CD14-positive monocyte (primary cell): Measurements from ENCODE around the gene KPNA5. TPM values are rescaled to one million over a fixed set of nuclear protein-coding genes. Genes with fewer than 3 reads are reported as not detected.

Experiments
- DNase-seq, 3 donors: peaks; one replicate each; pipeline ENCODE4 v3.0.0-alpha.2; 2011 to 2022
- H2AFZ ChIP-seq: 2 replicates; pipeline ENCODE4 v1.6.0; 2012; ENCODE audit warnings: mild to moderate bottlenecking, low read depth, low read length, inconsistent platforms; ENCODE audit not compliant: insufficient read depth, poor library complexity, severe bottlenecking
- H3K27ac ChIP-seq, 2 donors: 1 replicate in 1 of 2; 2 replicates in 1 of 2; pipeline ENCODE4 v1.5.1; 2012 to 2013; ENCODE audit warnings: low read length in 2 of 2, control low read depth in 1 of 2, inconsistent platforms in 1 of 2, low read depth in 1 of 2, mild to moderate bottlenecking in 1 of 2
- H3K27me3 ChIP-seq, 2 donors: one replicate each; pipeline versions ENCODE4 v1.6.0 to v1.6.1; 2011 to 2013; ENCODE audit warnings: low read length in 2 of 2; ENCODE audit not compliant: control insufficient read depth in 2 of 2, insufficient read depth in 2 of 2
- H3K36me3 ChIP-seq, 2 donors: replicated peaks in 1 of 2; 1 replicate in 1 of 2; 2 replicates in 1 of 2; pipeline versions ENCODE4 v1.5.1 to v1.6.1; 2012 to 2013; ENCODE audit warnings: low read length in 2 of 2, control low read depth in 1 of 2, inconsistent platforms in 1 of 2, mild to moderate bottlenecking in 1 of 2; ENCODE audit not compliant: insufficient read depth in 2 of 2, control insufficient read depth in 1 of 2
- H3K4me1 ChIP-seq, 2 donors: 1 replicate in 1 of 2; 2 replicates in 1 of 2; pipeline versions ENCODE4 v1.5.1 to v1.6.1; 2012 to 2013; ENCODE audit warnings: low read length in 2 of 2, control low read depth in 1 of 2, inconsistent platforms in 1 of 2, mild to moderate bottlenecking in 1 of 2, moderate library complexity in 1 of 2; ENCODE audit not compliant: insufficient read depth in 2 of 2, control insufficient read depth in 1 of 2
- H3K4me2 ChIP-seq: replicated peaks from 2 replicates; pipeline ENCODE3; 2012; ENCODE audit warnings: low read length, moderate library complexity, mild to moderate bottlenecking; ENCODE audit not compliant: poor library complexity, severe bottlenecking; ENCODE audit errors: extremely low read depth
- H3K4me3 ChIP-seq, 3 experiments: fragments of 200-600 bp in 1 of 3; sonication (generic) in 1 of 3; replicated peaks in 1 of 3; 1 replicate in 2 of 3; 2 replicates in 1 of 3; pipeline ENCODE4 v1.5.1; 2011 to 2013; ENCODE audit warnings: low read length in 3 of 3, mild to moderate bottlenecking in 3 of 3, control low read depth in 2 of 3, low read depth in 2 of 3, inconsistent platforms in 1 of 3, moderate library complexity in 1 of 3
- H3K79me2 ChIP-seq: 2 replicates; pipeline ENCODE4 v1.6.0; 2012; ENCODE audit warnings: mild to moderate bottlenecking, control low read depth, inconsistent platforms, low read length, moderate library complexity; ENCODE audit not compliant: insufficient read depth
- H3K9ac ChIP-seq: 2 replicates; pipeline ENCODE4 v1.6.0; 2017; ENCODE audit warnings: low read length, mild to moderate bottlenecking; ENCODE audit not compliant: insufficient read depth, poor library complexity, severe bottlenecking
- H3K9me3 ChIP-seq, 2 donors: replicated peaks in 1 of 2; 1 replicate in 1 of 2; 2 replicates in 1 of 2; pipeline versions ENCODE4 v1.5.1 to v1.6.1; 2012 to 2013; ENCODE audit warnings: low read length in 2 of 2, control low read depth in 1 of 2; ENCODE audit not compliant: control insufficient read depth in 1 of 2, insufficient read depth in 1 of 2
- H4K20me1 ChIP-seq: 2 replicates; pipeline ENCODE4 v1.6.0; 2012; ENCODE audit warnings: mild to moderate bottlenecking, low read length, control low read depth, moderate library complexity; ENCODE audit not compliant: insufficient read depth
- H3K27ac Mint-ChIP-seq, 7 donors: one replicate each; pipeline ENCODE4 v1.8.0; 2020; ENCODE audit warnings: mild to moderate bottlenecking in 7 of 7, mixed read lengths in 7 of 7, moderate library complexity in 6 of 7, inconsistent platforms in 2 of 7
- H3K27me3 Mint-ChIP-seq, 3 donors: one replicate each; pipeline ENCODE4 v1.8.0; 2021 to 2022; ENCODE audit warnings: low read depth in 3 of 3, mild to moderate bottlenecking in 3 of 3, mixed read lengths in 3 of 3, moderate library complexity in 3 of 3, inconsistent platforms in 1 of 3
- H3K36me3 Mint-ChIP-seq, 2 donors: one replicate each; pipeline ENCODE4 v1.8.0; 2020; ENCODE audit warnings: mixed read lengths in 2 of 2, inconsistent platforms in 1 of 2, mild to moderate bottlenecking in 1 of 2
- H3K4me1 Mint-ChIP-seq: one replicate; pipeline ENCODE4 v1.8.0; 2020; ENCODE audit warnings: mild to moderate bottlenecking, mixed read lengths
- H3K4me3 Mint-ChIP-seq, 2 donors: one replicate each; pipeline ENCODE4 v1.8.0; 2020; ENCODE audit warnings: mild to moderate bottlenecking in 2 of 2, mixed read lengths in 2 of 2, moderate library complexity in 1 of 2
- H3K9me3 Mint-ChIP-seq, 7 donors: one replicate each; pipeline ENCODE4 v1.8.0; 2020 to 2022; ENCODE audit warnings: mixed read lengths in 7 of 7, mild to moderate bottlenecking in 6 of 7, moderate library complexity in 6 of 7, inconsistent platforms in 2 of 7
- WGBS: methylation state at CpG from one replicate; pipeline ENCODE4 v1.1.5; 2013; ENCODE audit warnings: missing lambda C conversion rate; ENCODE audit not compliant: insufficient coverage; 5-methylcytosine and 5-hydroxymethylcytosine counted together
- intact Hi-C, 2 donors: fragments of 100-400 bp; cut with micrococcal nuclease; formaldehyde crosslinking; loops; one replicate each; pipeline versions ENCODE4 v1.15.0 to v1.15.1; 2023
- polyA plus RNA-seq, 3 donors: library from polyadenylated mRNA; depleted of rRNA in 1 of 3; unstranded in 2 of 3; stranded (reverse) in 1 of 3; fragments of 300-500 nt in 2 of 3; fragments of >200 nt in 1 of 3; fragmentation: Illumina TruSeq in 2 of 3; gene quantifications; 1 replicate in 2 of 3; 2 replicates in 1 of 3; pipeline ENCODE4 v1.2.3, GENCODE V29; 2012 to 2021
- TF ChIP-seq, protein P1 (sequence below): fragments of 200-600 bp; IDR thresholded peaks from one replicate; pipeline ENCODE4 v1.8.0; 2022; ENCODE audit warnings: antibody characterized with exemption, mild to moderate bottlenecking

KPNA5 gene
- polyA plus RNA-seq, 3 donors, result 1.7 to 2.9 (median 2.3) TPM

DNA sequence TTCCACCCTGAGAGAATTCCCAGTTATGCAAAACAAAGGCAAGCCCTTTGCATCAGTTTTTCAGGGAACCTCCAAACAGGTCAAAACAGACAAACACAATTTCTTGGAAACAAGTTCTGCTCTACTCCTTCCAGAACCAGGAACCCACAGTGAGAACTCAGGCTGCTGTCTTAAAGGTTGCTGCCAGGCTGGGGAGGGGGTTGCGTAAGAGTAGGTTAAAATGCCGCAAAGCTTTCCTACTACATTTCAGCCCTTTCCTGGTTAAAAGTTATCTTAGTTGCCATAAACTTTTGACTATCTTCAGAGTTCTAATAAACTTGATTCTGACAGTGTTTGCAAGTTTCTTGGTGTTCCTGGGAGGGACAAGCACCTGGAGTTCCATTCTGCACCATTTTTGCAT, 33.8 kb downstream of the KPNA5 start:
- WGBS, result no CpG with 5 or more reads among the region's 2 CpGs
- H3K9ac ChIP-seq, result no peak overlapping the region
- no peak overlapping the region for H3K4me2 ChIP-seq
- peak overlapping the region in 1 of 2 donors; percentile 19 for H3K27ac ChIP-seq
- peaks cover 21 to 44% of the 10 kb centered on the region in 2 donors for H3K36me3 ChIP-seq
- Mint-ChIP-seq H3K4me3 (no peak overlapping the region), H3K4me1 (peaks cover 8% of the 10 kb centered on the region), H3K27me3 (no peaks in the 10 kb centered on the region), H3K36me3 (peaks cover 45 to 62% of the 10 kb centered on the region in 2 donors), H3K27ac (peak overlapping the region in 1 of 7 donors; percentile 10), H3K9me3 (peaks cover 0 to 8% (median 0%) of the 10 kb centered on the region in 7 donors)
- H3K4me1 ChIP-seq, result peaks cover 0 to 7% of the 10 kb centered on the region in 2 donors
- H4K20me1 ChIP-seq, result no peaks in the 10 kb centered on the region
- H3K27me3 ChIP-seq, result no peaks in the 10 kb centered on the region
- peaks cover 0 to 4% of the 10 kb centered on the region in 2 donors for H3K9me3 ChIP-seq
- no peaks in the 10 kb centered on the region for H3K79me2 ChIP-seq
- TF ChIP-seq, protein P1, sequence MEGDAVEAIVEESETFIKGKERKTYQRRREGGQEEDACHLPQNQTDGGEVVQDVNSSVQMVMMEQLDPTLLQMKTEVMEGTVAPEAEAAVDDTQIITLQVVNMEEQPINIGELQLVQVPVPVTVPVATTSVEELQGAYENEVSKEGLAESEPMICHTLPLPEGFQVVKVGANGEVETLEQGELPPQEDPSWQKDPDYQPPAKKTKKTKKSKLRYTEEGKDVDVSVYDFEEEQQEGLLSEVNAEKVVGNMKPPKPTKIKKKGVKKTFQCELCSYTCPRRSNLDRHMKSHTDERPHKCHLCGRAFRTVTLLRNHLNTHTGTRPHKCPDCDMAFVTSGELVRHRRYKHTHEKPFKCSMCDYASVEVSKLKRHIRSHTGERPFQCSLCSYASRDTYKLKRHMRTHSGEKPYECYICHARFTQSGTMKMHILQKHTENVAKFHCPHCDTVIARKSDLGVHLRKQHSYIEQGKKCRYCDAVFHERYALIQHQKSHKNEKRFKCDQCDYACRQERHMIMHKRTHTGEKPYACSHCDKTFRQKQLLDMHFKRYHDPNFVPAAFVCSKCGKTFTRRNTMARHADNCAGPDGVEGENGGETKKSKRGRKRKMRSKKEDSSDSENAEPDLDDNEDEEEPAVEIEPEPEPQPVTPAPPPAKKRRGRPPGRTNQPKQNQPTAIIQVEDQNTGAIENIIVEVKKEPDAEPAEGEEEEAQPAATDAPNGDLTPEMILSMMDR, result no peak
- intact Hi-C loops, result no loop called here
- no peak overlapping the region for H3K4me3 ChIP-seq
- H2AFZ ChIP-seq, result no peak overlapping the region
- DNase-seq, result peak in 1 of 3 donors; percentile 5

DNA sequence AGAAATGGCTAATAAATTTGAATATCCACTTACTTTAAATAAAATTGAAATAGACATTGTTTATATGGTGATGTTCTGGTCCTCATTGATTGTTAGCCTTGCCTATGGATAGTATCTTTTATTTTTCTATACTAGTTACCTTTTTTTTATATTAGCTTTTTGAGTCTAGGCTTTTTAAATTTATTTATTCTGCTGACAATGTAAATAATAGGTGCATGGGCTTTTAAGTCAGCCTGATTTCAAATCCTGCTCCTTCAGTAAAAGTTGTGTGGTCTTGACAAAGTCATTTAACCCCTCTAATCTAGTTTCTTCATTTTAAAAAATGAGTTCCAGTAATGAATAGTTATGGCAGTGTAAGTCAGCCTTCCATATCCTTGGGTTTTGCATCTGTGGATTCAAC, 45.9 kb downstream of the KPNA5 start:
- intact Hi-C loops, result no loop called here
- Histone ChIP-seq H3K36me3 (peaks cover 35 to 75% of the 10 kb centered on the region in 2 donors), H3K9ac (no peak overlapping the region)

More for the DNA sequence above, 45.9 kb downstream of the KPNA5 start:
- Histone ChIP-seq H3K9me3 (no peaks in the 10 kb centered on the region), H4K20me1 (no peaks in the 10 kb centered on the region), H3K4me2 (no peak overlapping the region), H3K79me2 (no peaks in the 10 kb centered on the region), H2AFZ (no peak overlapping the region), H3K27me3 (no peaks in the 10 kb centered on the region), H3K4me1 (no peaks in the 10 kb centered on the region), H3K4me3 (no peak overlapping the region), H3K27ac (no peak overlapping the region)
- DNase-seq, result no peak
- Mint-ChIP-seq H3K27me3 (no peaks in the 10 kb centered on the region), H3K36me3 (peaks cover 44 to 48% of the 10 kb centered on the region in 2 donors), H3K4me3 (no peak overlapping the region), H3K9me3 (no peaks in the 10 kb centered on the region), H3K27ac (no peak overlapping the region), H3K4me1 (no peaks in the 10 kb centered on the region)
- TF ChIP-seq, protein P1, result no peak
